Activated effector memory CD4-positive, alpha-beta T cell treated with Interleukin-2 at 50 U/mL for 16 hours (primary cell): Measurements from ENCODE around the gene TTC28.
"Not testable (repeated sequence)": the region's sequence is repeated elsewhere in the genome, so short reads cannot be mapped to it uniquely, and the experiment has no call there.

Experiments
- DNase-seq: peaks from one replicate; pipeline ENCODE4 v3.0.0-alpha.2; 2020

The TTC28 gene

GRCh38 chr22:28172892-28173670 is 506.6 kb downstream of the TTC28 start:
- DNase-seq = no peak

GRCh38 chr22:28171712-28172111 is 507.9 kb downstream of the TTC28 start:
- DNase-seq = no peak

- no peak for DNase-seq
Observed at GRCh38 chr22:28171115-28171514, 508.5 kb downstream of the TTC28 start.

- not testable (repeated sequence) for DNase-seq
Observed at GRCh38 chr22:28169314-28169713, 510.3 kb downstream of the TTC28 start.

- no peak for DNase-seq
Observed at GRCh38 chr22:28155808-28156207, 523.8 kb downstream of the TTC28 start.

GRCh38 chr22:28154861-28155260 is 524.8 kb downstream of the TTC28 start:
- DNase-seq = no peak

GRCh38 chr22:28151151-28151816 is 528.4 kb downstream of the TTC28 start:
- no peak for DNase-seq

GRCh38 chr22:28148816-28149465 is 530.7 kb downstream of the TTC28 start:
- DNase-seq = no peak

- DNase-seq = no peak
Observed at GRCh38 chr22:28147401-28147800, 532.2 kb downstream of the TTC28 start.

- DNase-seq = no peak
Observed at GRCh38 chr22:28146401-28147314, 533.0 kb downstream of the TTC28 start.

GRCh38 chr22:28143961-28144745 is 535.5 kb downstream of the TTC28 start:
- no peak for DNase-seq

- DNase-seq = no peak
Observed at GRCh38 chr22:28143241-28143865, 536.3 kb downstream of the TTC28 start.

- no peak for DNase-seq
Observed at GRCh38 chr22:28142361-28142961, 537.2 kb downstream of the TTC28 start.

- DNase-seq = no peak
Observed at GRCh38 chr22:28141614-28142013, 538.0 kb downstream of the TTC28 start.

GRCh38 chr22:28139961-28140360 is 539.7 kb downstream of the TTC28 start:
- DNase-seq = no peak

- DNase-seq = no peak
Observed at GRCh38 chr22:28139516-28139915, 540.1 kb downstream of the TTC28 start.

GRCh38 chr22:28137036-28137435 is 542.6 kb downstream of the TTC28 start:
- no peak for DNase-seq

GRCh38 chr22:28132466-28132865 is 547.2 kb downstream of the TTC28 start:
- DNase-seq = no peak

- DNase-seq = no peak
Observed at GRCh38 chr22:28129319-28129962, 550.2 kb downstream of the TTC28 start.

GRCh38 chr22:28128827-28129226 is 550.8 kb downstream of the TTC28 start:
- no peak for DNase-seq

- DNase-seq = no peak
Observed at GRCh38 chr22:28125799-28126198, 553.8 kb downstream of the TTC28 start.
